Ascending aorta (tissue), 2 donors: ENCODE data around the gene ASIC4. TPM values are rescaled to one million over a fixed set of nuclear protein-coding genes. Genes with fewer than 3 reads are reported as not detected.

ENCODE experiments used
- DNase-seq, 2 donors: peaks; one replicate each; pipeline ENCODE4 v3.0.0-alpha.2; 2019; ENCODE audit warnings: low spot score in 2 of 2
- H3K27ac ChIP-seq, 2 donors: fragments of 200-600 bp; sonication (generic); one replicate each; pipeline ENCODE4 v1.5.1; 2016 to 2017; ENCODE audit warnings: mild to moderate bottlenecking in 1 of 2
- H3K27me3 ChIP-seq: fragments of 200-600 bp; sonication (generic); one replicate; pipeline ENCODE4 v1.5.1; 2017
- H3K36me3 ChIP-seq, 2 donors: fragments of 200-600 bp; sonication (generic); one replicate each; pipeline ENCODE4 v1.5.1; 2016
- H3K4me1 ChIP-seq, 2 donors: fragments of 200-600 bp; sonication (generic); one replicate each; pipeline ENCODE4 v1.5.1; 2016 to 2017; ENCODE audit warnings: mild to moderate bottlenecking in 1 of 2
- H3K4me3 ChIP-seq, 2 donors: fragments of 200-600 bp; sonication (generic); one replicate each; pipeline ENCODE4 v1.5.1; 2016 to 2017; ENCODE audit warnings: mild to moderate bottlenecking in 1 of 2
- H3K9me3 ChIP-seq, 2 donors: fragments of 200-600 bp; sonication (generic); one replicate each; pipeline ENCODE4 v1.5.1; 2016
- CTCF ChIP-seq, 3 experiments: fragments of 200-600 bp in 2 of 3; fragments of 450-650 bp in 1 of 3; sonication (generic) in 2 of 3; IDR thresholded peaks; one replicate each; pipeline ENCODE4 v1.5.1; 2016 to 2019; ENCODE audit warnings: antibody characterized with exemption in 3 of 3, mild to moderate bottlenecking in 1 of 3, moderate library complexity in 1 of 3
- intact Hi-C: fragments of 100-400 bp; cut with DNase I; formaldehyde crosslinking; loops from one replicate; pipeline ENCODE4 v1.15.1; 2023
- total RNA-seq: library from RNA; depleted of rRNA; stranded (reverse); fragments of >200 nt; gene quantifications from one replicate; pipeline ENCODE4 v1.1.0, GENCODE V29; 2016

Gene ASIC4
- total RNA-seq, 1 donor from 2014 or later = not detected

- peak overlapping the region; percentile 40 to 73 for H3K27ac ChIP-seq
- no peak overlapping the region for H3K4me3 ChIP-seq
- no peaks in the 10 kb centered on the region for H3K9me3 ChIP-seq
- DNase-seq = no peak
- H3K27me3 ChIP-seq = no peaks in the 10 kb centered on the region
- H3K36me3 ChIP-seq = peaks cover 75 to 89% of the 10 kb centered on the region in 2 donors
- TF ChIP-seq CTCF (IDR thresholded peaks at IDR 0.05) = no peak
- intact Hi-C loops = loop anchor here (2.0 to 5.0 kb wide), 3 partner anchors 16 to 50 kb away; no protein-coding TSS in a partner anchor
- no peaks in the 10 kb centered on the region for H3K4me1 ChIP-seq
Measured at GRCh38 chr2:219477179-219477578, 37.1 kb upstream of the ASIC4 start.

DNA sequence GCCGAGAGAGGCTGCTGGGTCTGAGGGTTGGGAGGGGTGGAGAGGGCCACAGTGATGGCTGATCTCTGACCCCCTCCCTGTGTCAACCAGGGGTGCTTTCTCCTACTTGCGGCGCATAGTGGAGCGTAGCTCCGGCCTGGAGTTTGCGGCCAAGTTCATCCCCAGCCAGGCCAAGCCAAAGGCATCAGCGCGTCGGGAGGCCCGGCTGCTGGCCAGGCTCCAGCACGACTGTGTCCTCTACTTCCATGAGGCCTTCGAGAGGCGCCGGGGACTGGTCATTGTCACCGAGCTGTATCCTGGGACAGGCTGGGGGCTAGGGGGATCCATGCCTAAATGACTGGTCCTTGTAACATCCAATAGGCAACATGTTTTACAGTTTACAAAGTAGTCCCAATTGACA, 36.5 kb upstream of the ASIC4 start:
- H3K4me3 ChIP-seq = no peak overlapping the region
- no peaks in the 10 kb centered on the region for H3K4me1 ChIP-seq
- intact Hi-C loops = loop anchor here (2.0 to 5.0 kb wide), 3 partner anchors 17 to 49 kb away; no protein-coding TSS in a partner anchor
- peaks cover 75 to 89% of the 10 kb centered on the region in 2 donors for H3K36me3 ChIP-seq
- peak overlapping the region; percentile 40 to 73 for H3K27ac ChIP-seq
- DNase-seq = no peak
- no peaks in the 10 kb centered on the region for H3K9me3 ChIP-seq
- no peaks in the 10 kb centered on the region for H3K27me3 ChIP-seq
- no peak for TF ChIP-seq CTCF (IDR thresholded peaks at IDR 0.05)

- Histone ChIP-seq H3K27me3 (no peaks in the 10 kb centered on the region), H3K4me3 (no peak overlapping the region), H3K9me3 (no peaks in the 10 kb centered on the region), H3K36me3 (peaks cover 75 to 89% of the 10 kb centered on the region in 2 donors), H3K4me1 (no peaks in the 10 kb centered on the region), H3K27ac (peak overlapping the region in 1 of 2 donors; percentile 20)
- TF ChIP-seq CTCF (IDR thresholded peaks at IDR 0.05) = no peak
- intact Hi-C loops = loop anchor here (5.0 kb wide), 1 partner anchor 48 kb away; no protein-coding TSS in a partner anchor
- DNase-seq = no peak
Measured at GRCh38 chr2:219478916-219479315, 35.4 kb upstream of the ASIC4 start.

GRCh38 chr2:219480004-219480403, 34.3 kb upstream of the ASIC4 start:
- Histone ChIP-seq H3K27ac (peak overlapping the region in 1 of 2 donors; percentile 15), H3K4me1 (no peaks in the 10 kb centered on the region), H3K36me3 (peaks cover 84 to 92% of the 10 kb centered on the region in 2 donors), H3K4me3 (no peak overlapping the region), H3K27me3 (no peaks in the 10 kb centered on the region), H3K9me3 (no peaks in the 10 kb centered on the region)
- intact Hi-C loops = no loop called here
- no peak for DNase-seq
- no peak for TF ChIP-seq CTCF (IDR thresholded peaks at IDR 0.05)

DNA sequence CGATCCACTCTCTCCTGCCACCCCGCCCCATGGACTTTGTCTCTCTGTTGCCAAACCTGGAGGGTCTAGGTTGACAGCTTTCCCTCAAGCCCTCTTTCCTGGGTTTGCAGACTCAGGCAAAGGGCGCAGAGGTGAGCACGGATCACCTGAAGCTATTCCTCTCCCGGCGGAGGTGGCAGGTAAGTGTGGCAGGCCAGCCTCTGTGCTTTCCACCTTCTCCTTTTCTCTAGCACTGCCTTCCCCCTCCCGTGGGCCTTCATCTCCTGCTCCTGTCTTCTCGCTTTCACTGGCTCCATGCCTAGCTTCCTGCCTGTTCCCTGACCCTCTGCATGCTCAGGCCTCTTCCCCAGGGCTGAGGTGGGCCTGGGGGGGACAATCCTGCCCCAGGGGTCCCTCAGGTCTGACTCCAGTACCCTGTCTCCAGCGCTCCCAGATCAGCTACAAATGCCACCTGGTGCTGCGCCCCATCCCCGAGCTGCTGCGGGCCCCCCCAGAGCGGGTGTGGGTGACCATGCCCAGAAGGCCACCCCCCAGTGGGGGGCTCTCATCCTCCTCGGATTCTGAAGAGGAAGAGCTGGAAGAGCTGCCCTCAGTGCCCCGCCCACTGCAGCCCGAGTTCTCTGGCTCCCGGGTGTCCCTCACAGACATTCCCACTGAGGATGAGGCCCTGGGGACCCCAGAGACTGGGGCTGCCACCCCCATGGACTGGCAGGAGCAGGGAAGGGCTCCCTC, 31.4 kb upstream of the ASIC4 start:
- H3K27me3 ChIP-seq = no peaks in the 10 kb centered on the region
- no peaks in the 10 kb centered on the region for H3K4me1 ChIP-seq
- no peak for DNase-seq
- TF ChIP-seq CTCF (IDR thresholded peaks at IDR 0.05) = no peak
- peak overlapping the region; percentile 45 to 69 for H3K27ac ChIP-seq
- no peaks in the 10 kb centered on the region for H3K9me3 ChIP-seq
- intact Hi-C loops = no loop called here
- peaks cover 92 to 94% of the 10 kb centered on the region in 2 donors for H3K36me3 ChIP-seq
- no peak overlapping the region for H3K4me3 ChIP-seq
